ENCODE measurements around the gene KLF18. TPM values are rescaled to one million over a fixed set of nuclear protein-coding genes. Genes with fewer than 3 reads are reported as not detected.

KLF18 gene
- total and polyA plus RNA-seq, 9 donors = not detected

GRCh38 chr1:44112486-44112885 lies 28.9 kb downstream of the KLF18 start:
- no peak overlapping the region for H3K4me3 ChIP-seq
- TF ChIP-seq CTCF (IDR thresholded peaks at IDR 0.05) = no peak
- no peak for TF ChIP-seq EP300 (IDR thresholded peaks at IDR 0.05)
- TF ChIP-seq POLR2A (IDR thresholded peaks at IDR 0.05) = no peak
- no peaks in the 10 kb centered on the region for H3K4me1 ChIP-seq (ENCODE audit: insufficient read depth)
- H3K9me3 ChIP-seq = no peaks in the 10 kb centered on the region
- WGBS, 3 donors = 72 to 78% (median 76%) methylated on average over 3 of the region's 3 CpGs
- no peaks in the 10 kb centered on the region for H3K36me3 ChIP-seq
- H3K27me3 ChIP-seq = no peaks in the 10 kb centered on the region
- DNase-seq = no peak
- intact Hi-C loops (cut with DNase I) = no loop called here
- H3K27ac ChIP-seq = no peak overlapping the region

- TF ChIP-seq EP300 (IDR thresholded peaks at IDR 0.05) = no peak
- no peak for TF ChIP-seq POLR2A (IDR thresholded peaks at IDR 0.05)
- TF ChIP-seq CTCF (IDR thresholded peaks at IDR 0.05) = no peak
- H3K9me3 ChIP-seq = no peaks in the 10 kb centered on the region
- H3K27ac ChIP-seq = no peak overlapping the region
- 61 to 80% (median 65%) methylated on average over 4 of the region's 4 CpGs for WGBS, 3 donors
- no peak for DNase-seq
- H3K4me3 ChIP-seq = no peak overlapping the region
- intact Hi-C loops (cut with DNase I) = no loop called here
- no peaks in the 10 kb centered on the region for H3K4me1 ChIP-seq (ENCODE audit: insufficient read depth)
- H3K36me3 ChIP-seq = no peaks in the 10 kb centered on the region
- H3K27me3 ChIP-seq = no peaks in the 10 kb centered on the region
Measured at GRCh38 chr1:44111861-44112260, 29.6 kb downstream of the KLF18 start.

GRCh38 chr1:44110916-44111315 lies 30.5 kb downstream of the KLF18 start:
- H3K4me1 ChIP-seq (ENCODE audit: insufficient read depth) = no peaks in the 10 kb centered on the region
- TF ChIP-seq CTCF (IDR thresholded peaks at IDR 0.05) (no peak), POLR2A (IDR thresholded peaks at IDR 0.05) (no peak), EP300 (IDR thresholded peaks at IDR 0.05) (no peak)
- DNase-seq = no peak
- no peaks in the 10 kb centered on the region for H3K27me3 ChIP-seq
- H3K9me3 ChIP-seq = no peaks in the 10 kb centered on the region
- intact Hi-C loops (cut with DNase I) = no loop called here
- H3K4me3 ChIP-seq = no peak overlapping the region
- no peaks in the 10 kb centered on the region for H3K36me3 ChIP-seq
- 79 to 85% (median 85%) methylated on average over 5 of the region's 5 CpGs for WGBS, 3 donors
- no peak overlapping the region for H3K27ac ChIP-seq

GRCh38 chr1:44108971-44109370 lies 32.5 kb downstream of the KLF18 start:
- DNase-seq = no peak
- intact Hi-C loops (cut with DNase I) = no loop called here
- H3K27ac ChIP-seq = no peak overlapping the region
- H3K36me3 ChIP-seq = no peaks in the 10 kb centered on the region
- H3K4me3 ChIP-seq = no peak overlapping the region
- 93 to 99% (median 97%) methylated on average over 1 of the region's 1 CpG for WGBS, 3 donors
- H3K27me3 ChIP-seq = no peaks in the 10 kb centered on the region
- H3K9me3 ChIP-seq = no peaks in the 10 kb centered on the region
- no peak for TF ChIP-seq CTCF (IDR thresholded peaks at IDR 0.05)
- no peak for TF ChIP-seq EP300 (IDR thresholded peaks at IDR 0.05)
- TF ChIP-seq POLR2A (IDR thresholded peaks at IDR 0.05) = no peak
- no peaks in the 10 kb centered on the region for H3K4me1 ChIP-seq (ENCODE audit: insufficient read depth)

GRCh38 chr1:44108241-44108640 lies 33.2 kb downstream of the KLF18 start:
- Histone ChIP-seq H3K27ac (no peak overlapping the region), H3K27me3 (no peaks in the 10 kb centered on the region), H3K4me3 (no peak overlapping the region), H3K36me3 (no peaks in the 10 kb centered on the region), H3K9me3 (no peaks in the 10 kb centered on the region), H3K4me1 (ENCODE audit: insufficient read depth) (no peaks in the 10 kb centered on the region)
- WGBS, 3 donors = 70 to 76% (median 71%) methylated on average over 1 of the region's 1 CpG
- DNase-seq = no peak
- no peak for TF ChIP-seq POLR2A (IDR thresholded peaks at IDR 0.05)
- TF ChIP-seq CTCF (IDR thresholded peaks at IDR 0.05) = no peak
- TF ChIP-seq EP300 (IDR thresholded peaks at IDR 0.05) = no peak
- intact Hi-C loops (cut with DNase I) = no loop called here

Data from ovary (tissue), 9 donors.